GM06990 (cell line): Measurements from ENCODE around the gene PHACTR3.

ENCODE experiments used
- DNase-seq: peaks from one replicate; pipeline ENCODE4 v3.0.0-alpha.2; 2011; ENCODE audit not compliant: insufficient read length; ENCODE audit errors: extremely low read depth
- H3K27me3 ChIP-seq: replicated peaks from 2 replicates; pipeline ENCODE4 v1.6.0; 2011; ENCODE audit warnings: low read length; ENCODE audit not compliant: control insufficient read depth, insufficient read depth
- H3K36me3 ChIP-seq: 2 replicates; pipeline ENCODE4 v1.5.1; 2011; ENCODE audit warnings: low read length; ENCODE audit not compliant: control insufficient read depth, insufficient read depth
- H3K4me3 ChIP-seq: replicated peaks from 2 replicates; pipeline ENCODE4 v1.5.1; 2011; ENCODE audit warnings: low read depth, mild to moderate bottlenecking, control low read depth, low read length
- CTCF ChIP-seq: IDR thresholded peaks from 2 replicates; pipeline ENCODE4 v1.5.1; 2011; ENCODE audit warnings: low read length, control low read depth, mild to moderate bottlenecking, inconsistent platforms; ENCODE audit not compliant: insufficient read depth, poor library complexity, severe bottlenecking

The PHACTR3 gene

GRCh38 chr20:59774921-59775686, 170.8 kb downstream of the PHACTR3 start:
- Histone ChIP-seq H3K4me3 (no peak overlapping the region), H3K36me3 (no peaks in the 10 kb centered on the region), H3K27me3 (no peaks in the 10 kb centered on the region)
- no peak for TF ChIP-seq CTCF
- no peak for DNase-seq

- Histone ChIP-seq H3K4me3 (no peak overlapping the region), H3K36me3 (no peaks in the 10 kb centered on the region), H3K27me3 (no peaks in the 10 kb centered on the region)
- TF ChIP-seq CTCF, result no peak
- no peak for DNase-seq
Observed at GRCh38 chr20:59775687-59776055, 171.3 kb downstream of the PHACTR3 start.

- DNase-seq, result no peak
- Histone ChIP-seq H3K27me3 (no peaks in the 10 kb centered on the region), H3K4me3 (no peak overlapping the region), H3K36me3 (no peaks in the 10 kb centered on the region)
- TF ChIP-seq CTCF, result no peak
Observed at GRCh38 chr20:59776059-59776603, 171.8 kb downstream of the PHACTR3 start.

- no peak overlapping the region for H3K4me3 ChIP-seq
- no peaks in the 10 kb centered on the region for H3K27me3 ChIP-seq
- no peaks in the 10 kb centered on the region for H3K36me3 ChIP-seq
- DNase-seq, result no peak
- TF ChIP-seq CTCF, result no peak
Observed at GRCh38 chr20:59776626-59777330, 172.4 kb downstream of the PHACTR3 start.

- TF ChIP-seq CTCF, result no peak
- H3K27me3 ChIP-seq, result no peaks in the 10 kb centered on the region
- DNase-seq, result no peak
- no peaks in the 10 kb centered on the region for H3K36me3 ChIP-seq
- H3K4me3 ChIP-seq, result no peak overlapping the region
Observed at GRCh38 chr20:59777331-59777725, 173.0 kb downstream of the PHACTR3 start.
